ENCODE measurements around the gene FAM81B.
"Not testable (repeated sequence)": the region's sequence is repeated elsewhere in the genome, so short reads cannot be mapped to it uniquely, and the experiment has no call there.

FAM81B gene

GRCh38 chr5:95380103-95380628, 11.0 kb upstream of the FAM81B start:
- TF ChIP-seq CTCF (IDR thresholded peaks at IDR 0.05; ENCODE audit: low read depth, low read length), result no peak
- DNase-seq (ENCODE audit: low read depth in 2 of 2), result no peak
- no peak overlapping the region for H3K4me3 ChIP-seq (replicated peaks in 1 of 2; ENCODE audit: low read depth in 2 of 2, low read length in 2 of 2)

GRCh38 chr5:95382801-95383200, 8.4 kb upstream of the FAM81B start:
- H3K4me3 ChIP-seq (replicated peaks in 1 of 2; ENCODE audit: low read depth in 2 of 2, low read length in 2 of 2), result no peak overlapping the region
- TF ChIP-seq CTCF (IDR thresholded peaks at IDR 0.05; ENCODE audit: low read depth, low read length), result no peak
- no peak for DNase-seq (ENCODE audit: low read depth in 2 of 2)

- no peak for DNase-seq (ENCODE audit: low read depth in 2 of 2)
These were observed 6.5 kb upstream of the FAM81B start for GRCh38 chr5:95384485-95385213.

GRCh38 chr5:95385334-95385733, 5.8 kb upstream of the FAM81B start:
- no peak for TF ChIP-seq CTCF (IDR thresholded peaks at IDR 0.05; ENCODE audit: low read depth, low read length)
- H3K4me3 ChIP-seq (replicated peaks in 1 of 2; ENCODE audit: low read depth in 2 of 2, low read length in 2 of 2), result no peak overlapping the region
- DNase-seq (ENCODE audit: low read depth in 2 of 2), result no peak

More at GRCh38 chr5:95384485-95385213, 6.5 kb upstream of the FAM81B start:
- no peak overlapping the region for H3K4me3 ChIP-seq (replicated peaks in 1 of 2; ENCODE audit: low read depth in 2 of 2, low read length in 2 of 2)
- no peak for TF ChIP-seq CTCF (IDR thresholded peaks at IDR 0.05; ENCODE audit: low read depth, low read length)

GRCh38 chr5:95391965-95392364, 799 bp downstream of the FAM81B start:
- H3K4me3 ChIP-seq (replicated peaks in 1 of 2; ENCODE audit: low read depth in 2 of 2, low read length in 2 of 2); DNase-seq (ENCODE audit: low read depth in 2 of 2): not testable (repeated sequence)

GRCh38 chr5:95392593-95393182, 1.5 kb downstream of the FAM81B start:
- no peak overlapping the region for H3K4me3 ChIP-seq (replicated peaks in 1 of 2; ENCODE audit: low read depth in 2 of 2, low read length in 2 of 2)
- no peak for TF ChIP-seq CTCF (IDR thresholded peaks at IDR 0.05; ENCODE audit: low read depth, low read length)
- peak; percentile 13 to 50 for DNase-seq (ENCODE audit: low read depth in 2 of 2)

- DNase-seq (ENCODE audit: low read depth in 2 of 2), result no peak
- no peak for TF ChIP-seq CTCF (IDR thresholded peaks at IDR 0.05; ENCODE audit: low read depth, low read length)
- no peak overlapping the region for H3K4me3 ChIP-seq (replicated peaks in 1 of 2; ENCODE audit: low read depth in 2 of 2, low read length in 2 of 2)
These were observed 2.1 kb downstream of the FAM81B start for GRCh38 chr5:95393279-95393678.
